ENCODE data around the gene IFT20.

DNA sequence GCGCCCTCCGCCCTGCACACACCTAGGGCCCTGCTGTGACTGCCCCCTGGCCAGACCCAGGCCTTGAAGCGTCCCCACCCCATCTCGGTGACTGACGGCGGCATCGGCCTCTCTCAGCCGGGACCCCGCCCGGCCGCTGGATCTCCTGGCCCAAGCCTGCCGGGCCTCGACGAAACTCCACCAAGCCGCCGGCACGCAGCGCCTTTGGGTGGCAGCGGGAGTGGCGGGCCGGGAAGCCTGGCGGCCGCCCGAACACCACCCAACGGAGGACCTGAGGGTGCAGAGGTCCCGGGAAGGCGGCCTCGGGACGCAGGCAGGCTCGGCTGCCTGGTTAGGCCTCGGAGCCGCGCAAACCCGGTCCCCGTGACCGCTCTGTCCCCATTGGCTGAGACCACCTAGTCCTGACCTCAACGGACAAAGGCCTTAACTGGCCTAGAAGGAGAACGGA, 28.3 kb downstream of the IFT20 start:
- TF ChIP-seq, protein P1, sequence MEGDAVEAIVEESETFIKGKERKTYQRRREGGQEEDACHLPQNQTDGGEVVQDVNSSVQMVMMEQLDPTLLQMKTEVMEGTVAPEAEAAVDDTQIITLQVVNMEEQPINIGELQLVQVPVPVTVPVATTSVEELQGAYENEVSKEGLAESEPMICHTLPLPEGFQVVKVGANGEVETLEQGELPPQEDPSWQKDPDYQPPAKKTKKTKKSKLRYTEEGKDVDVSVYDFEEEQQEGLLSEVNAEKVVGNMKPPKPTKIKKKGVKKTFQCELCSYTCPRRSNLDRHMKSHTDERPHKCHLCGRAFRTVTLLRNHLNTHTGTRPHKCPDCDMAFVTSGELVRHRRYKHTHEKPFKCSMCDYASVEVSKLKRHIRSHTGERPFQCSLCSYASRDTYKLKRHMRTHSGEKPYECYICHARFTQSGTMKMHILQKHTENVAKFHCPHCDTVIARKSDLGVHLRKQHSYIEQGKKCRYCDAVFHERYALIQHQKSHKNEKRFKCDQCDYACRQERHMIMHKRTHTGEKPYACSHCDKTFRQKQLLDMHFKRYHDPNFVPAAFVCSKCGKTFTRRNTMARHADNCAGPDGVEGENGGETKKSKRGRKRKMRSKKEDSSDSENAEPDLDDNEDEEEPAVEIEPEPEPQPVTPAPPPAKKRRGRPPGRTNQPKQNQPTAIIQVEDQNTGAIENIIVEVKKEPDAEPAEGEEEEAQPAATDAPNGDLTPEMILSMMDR (optimal IDR thresholded peaks at IDR 0.05 in 1 of 3, IDR thresholded peaks at IDR 0.05 in 1 of 3, conservative IDR thresholded peaks at IDR 0.05 in 1 of 3; ENCODE audit: extremely low read depth in 1 of 3, insufficient read depth in 2 of 3, low read length in 3 of 3), result no peak
- TF ChIP-seq EZH2 (IDR thresholded peaks at IDR 0.05; ENCODE audit: low read length), result no peak

All from keratinocyte (primary cell).